H1 (cell line): ENCODE data around the gene MAPRE3. TPM values are rescaled to one million over a fixed set of nuclear protein-coding genes. Genes with fewer than 3 reads are reported as not detected.

Experiments
- ASH2L ChIP-seq: fragments of 200-600, 300-600 bp; sonication (generic); IDR thresholded peaks from one replicate; pipeline ENCODE4 v1.7.1; 2017; ENCODE audit warnings: low read length
- GTF2F1 ChIP-seq: IDR thresholded peaks from 2 replicates; pipeline ENCODE4 v1.6.1; 2012; ENCODE audit warnings: low read depth, low read length, improper control_type of control experiment, borderline replicate concordance
- polyA plus RNA-seq, 7 experiments: library from polyadenylated mRNA; depleted of rRNA in 3 of 7; stranded (reverse) in 5 of 7; unstranded in 2 of 7; fragments of >200 nt in 5 of 7; fragments of 200-250 nt in 2 of 7; gene quantifications; 1 replicate in 5 of 7; 2 replicates in 1 of 7; 4 replicates in 1 of 7; pipeline versions ENCODE4 v1.2.1 to v1.2.3, GENCODE V29; 2011 to 2013; ENCODE audit warnings: missing spikeins in 2 of 7, mixed read lengths in 2 of 7
- total RNA-seq: library from RNA; stranded (reverse); fragmentation: NEBNext Ultra II Directional; extraction: Animal tissue kit (Norgen Biotek cat#: 25700); gene quantifications from 2 replicates; pipeline ENCODE4 v1.2.1, GENCODE V29; 2021

MAPRE3 gene
- total and polyA plus RNA-seq, 2 of the 8 experiments (the other 6 are each of a cell fraction or from before 2014, with no cell fraction given): 4.9 to 6.6 TPM

GRCh38 chr2:27073782-27074181, 103.3 kb downstream of the MAPRE3 start (continued):
- TF ChIP-seq GTF2F1 (no peak), ASH2L (no peak)
